HT-29 (cell line): ENCODE data around the gene SLC34A1. TPM values are rescaled to one million over a fixed set of nuclear protein-coding genes. Genes with fewer than 3 reads are reported as not detected.
"Not testable (repeated sequence)": the region's sequence is repeated elsewhere in the genome, so short reads cannot be mapped to it uniquely, and the experiment has no call there.

Source experiments
- DNase-seq: peaks from one replicate; pipeline ENCODE4 v3.0.0-alpha.2; 2015; ENCODE audit warnings: low spot score
- total RNA-seq: library from RNA; depleted of rRNA; stranded (reverse); fragments of >200 nt; shearing (Covaris generic); gene quantifications from 2 replicates; pipeline ENCODE4 v1.2.3, GENCODE V29; 2014

Gene SLC34A1
- total RNA-seq, 1 experiment from 2014 or later, result not detected

- no peak for DNase-seq
Measured at GRCh38 chr5:177409043-177409801, 25.0 kb downstream of the SLC34A1 start, which contains the start of gene F12. Gene F12 (minus strand): TSS chr5:177409564. CDS start chr5:177409527, 37 bp downstream.

- no peak for DNase-seq
Measured at GRCh38 chr5:177410575-177410974, 26.3 kb downstream of the SLC34A1 start.

- no peak for DNase-seq
Measured at GRCh38 chr5:177412603-177413233, 28.5 kb downstream of the SLC34A1 start.

- no peak for DNase-seq
Measured at GRCh38 chr5:177414481-177414880, 30.2 kb downstream of the SLC34A1 start.

- not testable (repeated sequence) for DNase-seq
Measured at GRCh38 chr5:177417081-177417480, 32.8 kb downstream of the SLC34A1 start.

- no peak for DNase-seq
Measured at GRCh38 chr5:177419046-177419445, 34.8 kb downstream of the SLC34A1 start.

- not testable (repeated sequence) for DNase-seq
Measured at GRCh38 chr5:177420472-177420871, 36.2 kb downstream of the SLC34A1 start.

GRCh38 chr5:177421062-177421798, 37.0 kb downstream of the SLC34A1 start:
- DNase-seq, result no peak

- DNase-seq, result no peak
Measured at GRCh38 chr5:177423671-177424070, 39.4 kb downstream of the SLC34A1 start.

GRCh38 chr5:177425196-177425800, 41.1 kb downstream of the SLC34A1 start:
- DNase-seq, result no peak

GRCh38 chr5:177425801-177426565, 41.7 kb downstream of the SLC34A1 start:
- DNase-seq, result peak; percentile 99

GRCh38 chr5:177426566-177427210, 42.5 kb downstream of the SLC34A1 start, which contains the start of gene GRK6:
Gene GRK6 (plus strand): TSS chr5:177426676. CDS start chr5:177426846, 170 bp downstream.
- peak; percentile 55 for DNase-seq

- peak; percentile 67 for DNase-seq
Measured at GRCh38 chr5:177427211-177427822, 43.1 kb downstream of the SLC34A1 start.

- DNase-seq, result no peak
Measured at GRCh38 chr5:177427919-177428573, 43.8 kb downstream of the SLC34A1 start.

GRCh38 chr5:177428574-177429217, 44.5 kb downstream of the SLC34A1 start:
- DNase-seq, result no peak

- no peak for DNase-seq
Measured at GRCh38 chr5:177429248-177430040, 45.2 kb downstream of the SLC34A1 start.

- DNase-seq, result no peak
Measured at GRCh38 chr5:177430140-177430951, 46.1 kb downstream of the SLC34A1 start.
